HFFc6 (cell line): ENCODE measurements around the gene SACS. TPM values are rescaled to one million over a fixed set of nuclear protein-coding genes. Genes with fewer than 3 reads are reported as not detected.

ENCODE experiments used
- DNase-seq: peaks from one replicate; pipeline ENCODE4 v3.0.0-alpha.2; 2018
- H3K27ac Mint-ChIP-seq: 2 replicates; pipeline ENCODE4 v1.8.0; 2020; ENCODE audit warnings: mild to moderate bottlenecking, mixed read lengths
- H3K27me3 Mint-ChIP-seq: 2 replicates; pipeline ENCODE4 v1.8.0; 2021; ENCODE audit warnings: mild to moderate bottlenecking, moderate library complexity, mixed read lengths; ENCODE audit not compliant: insufficient read depth
- H3K36me3 Mint-ChIP-seq: 2 replicates; pipeline ENCODE4 v1.8.0; 2021; ENCODE audit warnings: low read depth, mixed read lengths
- H3K4me1 Mint-ChIP-seq: 2 replicates; pipeline ENCODE4 v1.8.0; 2020; ENCODE audit warnings: low read depth, mixed read lengths
- H3K4me3 Mint-ChIP-seq: 2 replicates; pipeline ENCODE4 v1.8.0; 2020; ENCODE audit warnings: mild to moderate bottlenecking, moderate library complexity, mixed read lengths
- H3K9me3 Mint-ChIP-seq: 2 replicates; pipeline ENCODE4 v1.8.0; 2020; ENCODE audit warnings: mild to moderate bottlenecking, mixed read lengths
- CTCF ChIP-seq: fragments of 200-600 bp; sonication (generic); IDR thresholded peaks from 2 replicates; pipeline ENCODE4 v1.5.0; 2021; ENCODE audit warnings: antibody characterized with exemption, mild to moderate bottlenecking
- total RNA-seq, 6 experiments: library from RNA; stranded (reverse); fragmentation: NEBNext Ultra II Directional; extraction: Animal tissue kit (Norgen Biotek cat#: 25700); gene quantifications; 2 replicates in 1 of 6; 3 replicates in 5 of 6; pipeline ENCODE4 v1.2.3, GENCODE V29; 2021

The SACS gene
- total RNA-seq, 6 experiments from 2014 or later: 43.9 to 50.9 (median 47.1) TPM

- Mint-ChIP-seq H3K4me1 (peaks cover 45% of the 10 kb centered on the region), H3K36me3 (no peaks in the 10 kb centered on the region), H3K27me3 (no peaks in the 10 kb centered on the region; the same call in 1 of the 2 replicates), H3K4me3 (peak overlapping the region; percentile 98), H3K27ac (peak overlapping the region; percentile 92), H3K9me3 (no peaks in the 10 kb centered on the region)
- no peak for DNase-seq
- TF ChIP-seq CTCF: no peak
Measured at GRCh38 chr13:23432626-23433025, 876 bp downstream of the SACS start.

DNA sequence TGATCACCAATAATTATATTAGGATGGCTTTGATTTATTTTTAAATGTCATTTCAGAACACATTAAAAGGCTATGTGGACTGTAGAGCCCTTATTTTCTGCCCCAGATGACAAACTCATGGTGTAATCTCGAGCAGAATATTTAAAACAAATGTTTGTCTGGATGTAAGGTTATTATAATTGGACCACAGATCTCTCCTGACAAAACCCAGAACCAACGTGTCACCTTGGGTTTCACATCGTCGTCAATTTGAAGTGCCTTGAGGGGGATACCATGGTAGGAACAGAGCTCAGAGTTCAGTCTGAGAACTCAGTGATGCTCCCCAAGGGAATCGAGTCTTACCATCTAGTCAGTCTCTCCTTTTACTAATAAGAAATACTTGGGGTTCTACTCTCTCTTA is 2.8 kb downstream of the SACS start:
- no peaks in the 10 kb centered on the region; the same call in 1 of the 2 replicates for H3K27me3 Mint-ChIP-seq
- no peak for TF ChIP-seq CTCF
- H3K36me3 Mint-ChIP-seq: no peaks in the 10 kb centered on the region
- H3K9me3 Mint-ChIP-seq: no peaks in the 10 kb centered on the region
- H3K27ac Mint-ChIP-seq: no peak overlapping the region
- no peak for DNase-seq
- H3K4me1 Mint-ChIP-seq: peaks cover 63% of the 10 kb centered on the region
- H3K4me3 Mint-ChIP-seq: no peak overlapping the region

GRCh38 chr13:23427881-23428528 is 5.5 kb downstream of the SACS start:
- DNase-seq: peak; percentile 35
- Mint-ChIP-seq H3K4me3 (peak overlapping the region; percentile 82), H3K4me1 (peaks cover 56% of the 10 kb centered on the region), H3K27ac (peak overlapping the region; percentile 95), H3K36me3 (no peaks in the 10 kb centered on the region), H3K27me3 (no peaks in the 10 kb centered on the region), H3K9me3 (no peaks in the 10 kb centered on the region)
- TF ChIP-seq CTCF: no peak

GRCh38 chr13:23427342-23427843 is 6.1 kb downstream of the SACS start:
- peak overlapping the region; percentile 95 for H3K27ac Mint-ChIP-seq
- no peaks in the 10 kb centered on the region for H3K27me3 Mint-ChIP-seq
- peaks cover 51% of the 10 kb centered on the region for H3K4me1 Mint-ChIP-seq
- DNase-seq: peak; percentile 87
- H3K4me3 Mint-ChIP-seq: peak overlapping the region; percentile 82
- no peaks in the 10 kb centered on the region for H3K36me3 Mint-ChIP-seq
- no peak for TF ChIP-seq CTCF
- no peaks in the 10 kb centered on the region for H3K9me3 Mint-ChIP-seq

- Mint-ChIP-seq H3K4me3 (no peak overlapping the region), H3K4me1 (peaks cover 8% of the 10 kb centered on the region), H3K9me3 (no peaks in the 10 kb centered on the region), H3K27ac (no peak overlapping the region), H3K36me3 (no peaks in the 10 kb centered on the region), H3K27me3 (no peaks in the 10 kb centered on the region; the same call in 1 of the 2 replicates)
- no peak for TF ChIP-seq CTCF
- no peak for DNase-seq
Measured at GRCh38 chr13:23421596-23421995, 11.9 kb downstream of the SACS start.
